ENCODE results near the gene DDX28. TPM values are rescaled to one million over a fixed set of nuclear protein-coding genes. Genes with fewer than 3 reads are reported as not detected.
"Not testable (repeated sequence)": the region's sequence is repeated elsewhere in the genome, so short reads cannot be mapped to it uniquely, and the experiment has no call there.

Gene DDX28
- total RNA-seq, 1 experiment from 2014 or later = 16.0 TPM

DNA sequence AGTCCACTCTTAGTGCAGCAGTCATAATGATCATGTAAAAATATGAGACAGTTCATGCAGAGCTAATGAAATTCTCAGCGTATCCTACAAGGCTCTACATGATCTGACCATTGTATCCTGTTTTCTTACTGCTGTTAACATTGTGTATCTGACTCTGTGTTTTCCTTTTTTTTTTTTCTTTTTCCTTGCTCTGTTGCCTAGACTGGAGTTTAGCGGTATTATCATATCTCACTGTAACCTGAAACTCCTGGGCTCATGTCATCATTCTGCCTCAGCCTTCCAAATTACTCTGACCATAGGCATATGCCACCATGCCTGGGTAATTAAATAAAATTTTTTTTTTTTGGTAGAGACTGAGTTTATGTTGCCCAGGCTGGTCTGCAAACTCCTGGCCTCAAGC, 12.2 kb upstream of the DDX28 start:
- intact Hi-C loops (cut with micrococcal nuclease; ENCODE audit: unreplicated experiment) = no loop called here
- BruUV-seq (replicated peaks) = no TSS peak
- ChIA-PET POLR2A (ENCODE audit: low non-redundant PET) (no interaction called here), CTCF (interaction anchor here (0.6 kb wide), 1 partner anchor 101 kb away, joined by 3 read pairs; no protein-coding TSS in a partner anchor)
- Histone ChIP-seq H3K9me3 (ENCODE audit: low read depth, low read length, poor library complexity, severe bottlenecking) (no peaks in the 10 kb centered on the region), H3K4me1 (ENCODE audit: insufficient read depth, low read length, poor library complexity, severe bottlenecking) (no peaks in the 10 kb centered on the region), H3K36me3 (ENCODE audit: insufficient read depth, low read length, poor library complexity, severe bottlenecking) (peaks cover 3% of the 10 kb centered on the region), H3K27me3 (replicated peaks; ENCODE audit: insufficient read depth, low read depth, low read length, poor library complexity) (no peaks in the 10 kb centered on the region), H3K27ac (ENCODE audit: low read depth, low read length, poor library complexity, severe bottlenecking) (no peak overlapping the region), H3K4me3 (ENCODE audit: low read depth, low read length, poor library complexity, severe bottlenecking) (no peak overlapping the region)
- TF ChIP-seq EZH2 (IDR thresholded peaks at IDR 0.05; ENCODE audit: borderline replicate concordance, low read depth, low read length, poor library complexity, severe bottlenecking) (no peak), CTCF (conservative IDR thresholded peaks at IDR 0.05; ENCODE audit: low read depth, low read length) (no peak)
- no peak for DNase-seq (ENCODE audit: low spot score)

DNA sequence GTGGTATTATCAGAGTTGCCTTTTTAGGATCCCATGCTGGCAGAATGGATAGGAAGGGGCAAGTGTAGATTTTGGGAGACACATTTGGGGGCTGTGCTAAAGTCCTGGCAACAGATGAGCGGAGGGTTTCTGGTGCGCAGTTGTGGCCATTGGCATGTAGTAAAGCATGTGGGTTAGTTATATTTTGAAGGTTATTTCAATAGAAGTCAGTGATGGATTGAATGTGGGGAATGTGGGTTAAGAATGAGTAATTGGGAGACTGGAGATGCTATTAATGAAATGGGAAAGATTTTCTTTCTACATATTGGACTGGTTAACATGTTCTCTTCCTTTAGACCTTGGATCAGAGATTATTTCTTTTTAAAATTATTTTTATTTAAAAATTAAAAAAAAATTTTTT, 10.1 kb upstream of the DDX28 start:
- Histone ChIP-seq H3K27me3 (replicated peaks; ENCODE audit: insufficient read depth, low read depth, low read length, poor library complexity) (no peaks in the 10 kb centered on the region), H3K4me3 (ENCODE audit: low read depth, low read length, poor library complexity, severe bottlenecking) (no peak overlapping the region), H3K36me3 (ENCODE audit: insufficient read depth, low read length, poor library complexity, severe bottlenecking) (peaks cover 1% of the 10 kb centered on the region), H3K9me3 (ENCODE audit: low read depth, low read length, poor library complexity, severe bottlenecking) (no peaks in the 10 kb centered on the region), H3K27ac (ENCODE audit: low read depth, low read length, poor library complexity, severe bottlenecking) (no peak overlapping the region), H3K4me1 (ENCODE audit: insufficient read depth, low read length, poor library complexity, severe bottlenecking) (no peaks in the 10 kb centered on the region)
- ChIA-PET CTCF (no interaction called here), POLR2A (ENCODE audit: low non-redundant PET) (no interaction called here)
- no peak for TF ChIP-seq CTCF (conservative IDR thresholded peaks at IDR 0.05; ENCODE audit: low read depth, low read length)
- TF ChIP-seq EZH2 (IDR thresholded peaks at IDR 0.05; ENCODE audit: borderline replicate concordance, low read depth, low read length, poor library complexity, severe bottlenecking) = no peak
- DNase-seq (ENCODE audit: low spot score) = no peak
- no TSS peak for BruUV-seq (replicated peaks)
- intact Hi-C loops (cut with micrococcal nuclease; ENCODE audit: unreplicated experiment) = no loop called here

DNA sequence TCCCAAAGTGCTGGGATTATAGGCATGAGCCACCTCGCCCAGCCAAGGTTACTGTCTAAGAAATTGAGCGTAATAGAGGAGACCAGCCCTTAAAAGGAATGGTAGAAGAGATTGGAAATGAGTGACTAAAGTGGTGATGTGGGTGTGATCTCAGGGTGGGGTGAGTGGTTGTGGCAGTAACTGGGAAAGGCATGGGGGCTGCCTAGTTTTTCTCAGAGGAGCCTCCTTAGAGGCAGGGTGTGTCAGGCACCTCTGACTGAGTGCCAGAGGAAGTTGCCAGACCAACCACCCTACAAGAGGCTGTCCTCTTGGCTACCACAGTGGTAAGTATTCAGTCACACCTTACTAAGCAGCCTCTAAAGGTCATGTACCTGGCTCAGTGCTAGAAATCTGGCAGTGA, 8.9 kb upstream of the DDX28 start:
- no peak for DNase-seq (ENCODE audit: low spot score)
- Histone ChIP-seq H3K4me1 (ENCODE audit: insufficient read depth, low read length, poor library complexity, severe bottlenecking) (no peaks in the 10 kb centered on the region), H3K4me3 (ENCODE audit: low read depth, low read length, poor library complexity, severe bottlenecking) (no peak overlapping the region), H3K27me3 (replicated peaks; ENCODE audit: insufficient read depth, low read depth, low read length, poor library complexity) (no peaks in the 10 kb centered on the region), H3K27ac (ENCODE audit: low read depth, low read length, poor library complexity, severe bottlenecking) (no peak overlapping the region), H3K9me3 (ENCODE audit: low read depth, low read length, poor library complexity, severe bottlenecking) (no peaks in the 10 kb centered on the region), H3K36me3 (ENCODE audit: insufficient read depth, low read length, poor library complexity, severe bottlenecking) (peaks cover under 1% of the 10 kb centered on the region)
- CTCF ChIA-PET = no interaction called here
- BruUV-seq (replicated peaks) = no TSS peak
- intact Hi-C loops (cut with micrococcal nuclease; ENCODE audit: unreplicated experiment) = no loop called here
- TF ChIP-seq CTCF (conservative IDR thresholded peaks at IDR 0.05; ENCODE audit: low read depth, low read length) = no peak
- no peak for TF ChIP-seq EZH2 (IDR thresholded peaks at IDR 0.05; ENCODE audit: borderline replicate concordance, low read depth, low read length, poor library complexity, severe bottlenecking)
- POLR2A ChIA-PET (ENCODE audit: low non-redundant PET) = interaction anchor here (0.6 kb wide), 1 partner anchor 35 kb away, joined by 3 read pairs; no protein-coding TSS in a partner anchor

DNA sequence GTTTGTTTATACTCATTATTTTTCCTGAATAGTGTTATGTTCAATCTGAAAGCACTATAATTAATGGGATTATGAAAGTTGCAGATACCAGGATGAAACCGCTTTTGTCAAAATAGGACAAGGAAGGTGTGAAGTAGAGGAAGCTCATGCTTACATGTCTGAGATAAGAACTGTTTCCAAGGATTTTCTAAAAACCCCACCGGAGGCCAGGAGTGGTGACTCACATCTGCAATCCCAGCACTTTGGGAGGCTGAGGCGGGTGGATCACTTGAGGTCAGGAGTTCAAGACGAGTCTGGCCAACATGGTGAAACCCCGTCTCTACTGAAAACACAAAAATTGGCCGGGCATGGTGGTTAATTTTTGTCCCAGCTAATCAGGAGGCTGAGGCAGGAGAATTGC, 7.1 kb upstream of the DDX28 start:
- POLR2A ChIA-PET (ENCODE audit: low non-redundant PET); BruUV-seq (replicated peaks); H3K4me1 ChIP-seq (ENCODE audit: insufficient read depth, low read length, poor library complexity, severe bottlenecking); H3K27me3 ChIP-seq (replicated peaks; ENCODE audit: insufficient read depth, low read depth, low read length, poor library complexity); H3K4me3 ChIP-seq (ENCODE audit: low read depth, low read length, poor library complexity, severe bottlenecking); H3K9me3 ChIP-seq (ENCODE audit: low read depth, low read length, poor library complexity, severe bottlenecking); DNase-seq (ENCODE audit: low spot score); intact Hi-C loops (cut with micrococcal nuclease; ENCODE audit: unreplicated experiment); H3K36me3 ChIP-seq (ENCODE audit: insufficient read depth, low read length, poor library complexity, severe bottlenecking); H3K27ac ChIP-seq (ENCODE audit: low read depth, low read length, poor library complexity, severe bottlenecking): not testable (repeated sequence)
- CTCF ChIA-PET = interaction anchor here (0.6 kb wide), 1 partner anchor 190 kb away, joined by 5 read pairs; no protein-coding TSS in a partner anchor
